ENCODE data around the gene ZNF837.
A peak's percentile ranks its signal among the peaks of the same experiment; 100 is the strongest.
"Not testable (repeated sequence)": the region's sequence is repeated elsewhere in the genome, so short reads cannot be mapped to it uniquely, and the experiment has no call there.

ZNF837 gene

DNA sequence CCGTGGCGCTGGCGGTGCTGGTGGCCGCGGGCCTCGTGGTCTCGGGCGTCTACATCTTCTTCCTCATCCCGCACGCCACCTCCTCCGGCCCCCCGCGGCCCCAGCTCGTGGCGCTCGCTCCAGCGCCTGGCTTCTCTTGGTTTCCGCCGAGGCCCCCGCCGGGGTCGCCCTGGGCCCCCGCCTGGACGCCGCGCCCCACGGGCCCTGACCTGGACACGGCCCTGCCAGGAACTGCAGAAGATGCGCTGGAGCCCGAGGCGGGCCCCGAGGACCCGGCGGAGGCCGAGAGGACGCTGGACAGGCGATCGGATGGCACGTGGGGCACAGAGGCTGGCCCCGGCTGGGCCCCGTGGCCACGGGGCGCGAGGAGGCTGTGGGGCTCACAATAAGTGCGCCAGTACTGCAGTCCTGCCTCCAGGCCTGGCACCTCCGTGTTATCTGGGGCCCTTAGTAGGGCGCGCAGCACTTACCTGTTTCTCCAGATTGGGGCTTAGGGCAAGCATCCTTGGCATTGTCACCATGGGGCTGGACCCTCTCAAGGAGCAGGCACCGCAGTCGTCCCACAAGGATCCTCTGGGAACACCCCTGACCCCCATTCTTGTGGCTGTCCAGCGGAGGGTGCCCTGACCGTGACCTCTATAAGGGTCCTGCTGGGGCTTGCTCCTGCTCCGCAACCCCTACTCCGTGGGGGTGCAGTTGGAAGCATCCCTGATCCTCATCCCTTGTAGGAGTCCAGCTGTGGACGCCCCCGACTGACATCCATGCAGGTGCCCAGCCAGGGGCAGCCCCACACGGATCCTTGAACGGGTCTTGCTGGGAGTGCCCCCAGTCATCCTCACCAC is 16.1 kb upstream of the ZNF837 start:
- no peak for DNase-seq (ENCODE audit: low read depth in 2 of 2)

DNA sequence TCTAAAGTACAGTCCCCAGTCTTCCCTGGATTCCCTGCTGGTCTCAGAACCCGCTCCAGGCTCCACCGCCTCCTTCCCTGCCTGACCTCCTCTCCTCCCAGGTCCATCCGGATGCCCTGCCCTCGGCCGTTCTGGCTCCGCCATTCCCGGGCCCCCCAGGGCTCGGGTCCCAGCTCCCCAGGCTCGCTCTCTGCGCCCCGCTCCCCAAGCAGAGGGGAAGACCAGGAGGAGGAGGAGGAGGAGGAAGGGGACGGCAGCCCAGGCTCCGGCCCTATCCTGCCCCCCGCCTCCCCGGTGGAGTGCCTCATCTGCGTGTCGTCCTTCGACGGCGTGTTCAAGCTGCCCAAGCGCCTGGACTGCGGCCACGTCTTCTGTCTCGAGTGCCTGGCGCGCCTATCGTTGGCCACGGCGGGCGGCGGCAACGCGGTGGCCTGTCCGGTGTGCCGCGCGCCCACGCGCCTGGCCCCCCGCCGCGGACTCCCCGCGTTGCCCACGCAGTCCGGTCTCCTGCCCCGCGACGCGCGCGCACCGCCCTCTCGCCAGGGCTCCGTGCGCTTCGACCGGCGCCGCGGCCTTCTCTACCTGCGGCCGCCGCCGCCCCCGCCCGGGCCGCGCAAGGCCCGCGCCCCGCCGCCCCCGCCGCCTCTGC is 15.3 kb upstream of the ZNF837 start:
- DNase-seq (ENCODE audit: low read depth in 2 of 2): no peak

DNA sequence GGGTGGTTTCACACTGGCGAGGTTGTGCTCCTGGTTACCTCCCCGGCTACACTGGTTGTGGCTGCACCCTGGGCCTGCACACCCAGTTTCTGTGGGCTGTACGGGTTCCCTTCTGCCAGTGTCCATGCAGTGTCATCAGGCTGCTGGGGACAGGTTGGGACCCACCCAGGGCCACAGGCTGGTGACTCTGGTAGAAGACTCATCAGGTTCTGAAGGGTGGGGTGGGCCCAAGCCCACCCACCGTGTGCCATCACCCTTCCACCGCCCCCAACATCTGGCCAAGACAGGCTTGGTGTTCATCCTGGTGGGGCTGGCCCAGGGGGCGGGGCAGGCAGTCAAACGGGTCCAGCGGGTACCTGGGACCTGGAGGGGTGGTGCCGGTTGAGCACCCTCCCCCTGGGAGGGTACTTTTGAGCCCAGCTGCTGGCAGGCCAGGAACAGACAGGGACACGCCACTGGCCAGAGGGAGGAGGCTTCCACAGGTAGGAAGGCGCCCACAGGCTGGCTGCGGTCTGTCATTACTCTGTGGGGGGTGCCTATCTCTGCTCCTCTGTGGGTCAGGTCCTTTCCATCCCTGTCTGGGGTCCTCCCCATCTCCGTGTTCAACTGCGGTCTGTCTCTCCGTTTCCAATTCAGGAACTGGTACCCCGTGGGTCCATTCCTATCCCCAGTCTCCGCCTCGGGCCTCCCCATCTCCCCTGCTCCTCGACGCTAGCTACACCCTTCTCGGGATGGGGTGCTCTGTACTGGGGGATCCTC is 14.6 kb upstream of the ZNF837 start, which contains the start of gene RNF225:
Gene RNF225 (plus strand): TSS at position 437 of the 759 bp plus-strand sequence. CDS start 434 bp downstream, outside the sequence.
- DNase-seq (ENCODE audit: low read depth in 2 of 2): no peak

DNA sequence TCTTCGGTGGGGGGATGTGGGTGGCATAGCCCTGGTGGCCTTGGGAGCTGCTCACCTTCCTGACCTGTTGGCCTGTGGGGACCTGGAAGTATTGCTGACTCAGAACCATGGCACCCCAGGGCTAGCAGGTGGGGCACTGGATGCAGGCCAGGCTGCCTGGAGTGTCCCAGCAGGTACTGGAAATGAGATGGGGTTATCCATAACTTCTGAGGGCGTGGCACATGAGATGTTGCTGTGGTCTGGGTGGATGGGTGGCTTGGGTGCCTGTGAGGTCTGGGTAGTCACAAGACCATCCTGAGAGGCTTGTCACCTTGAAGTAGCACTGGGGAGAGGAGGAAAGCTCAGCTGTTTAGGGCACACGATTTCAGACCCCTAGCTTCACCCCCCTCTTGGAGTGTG is 14.0 kb upstream of the ZNF837 start:
- DNase-seq (ENCODE audit: low read depth in 2 of 2): no peak

DNA sequence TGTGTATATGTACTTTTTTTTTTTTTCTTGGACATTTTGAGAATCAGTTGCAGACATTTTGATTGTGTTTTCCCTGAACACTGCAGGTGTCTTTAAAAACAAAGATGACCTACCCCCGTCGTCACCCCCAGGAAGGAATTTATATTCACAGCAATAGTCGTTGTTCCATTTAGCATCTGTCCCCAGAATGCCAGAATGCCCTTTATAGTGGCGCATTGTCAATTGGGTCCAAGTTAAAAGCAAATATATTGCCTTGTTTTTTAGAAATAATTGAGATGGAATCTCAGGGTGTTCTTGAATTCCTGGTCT is 12.8 kb upstream of the ZNF837 start:
- DNase-seq (ENCODE audit: low read depth in 2 of 2): no peak

DNA sequence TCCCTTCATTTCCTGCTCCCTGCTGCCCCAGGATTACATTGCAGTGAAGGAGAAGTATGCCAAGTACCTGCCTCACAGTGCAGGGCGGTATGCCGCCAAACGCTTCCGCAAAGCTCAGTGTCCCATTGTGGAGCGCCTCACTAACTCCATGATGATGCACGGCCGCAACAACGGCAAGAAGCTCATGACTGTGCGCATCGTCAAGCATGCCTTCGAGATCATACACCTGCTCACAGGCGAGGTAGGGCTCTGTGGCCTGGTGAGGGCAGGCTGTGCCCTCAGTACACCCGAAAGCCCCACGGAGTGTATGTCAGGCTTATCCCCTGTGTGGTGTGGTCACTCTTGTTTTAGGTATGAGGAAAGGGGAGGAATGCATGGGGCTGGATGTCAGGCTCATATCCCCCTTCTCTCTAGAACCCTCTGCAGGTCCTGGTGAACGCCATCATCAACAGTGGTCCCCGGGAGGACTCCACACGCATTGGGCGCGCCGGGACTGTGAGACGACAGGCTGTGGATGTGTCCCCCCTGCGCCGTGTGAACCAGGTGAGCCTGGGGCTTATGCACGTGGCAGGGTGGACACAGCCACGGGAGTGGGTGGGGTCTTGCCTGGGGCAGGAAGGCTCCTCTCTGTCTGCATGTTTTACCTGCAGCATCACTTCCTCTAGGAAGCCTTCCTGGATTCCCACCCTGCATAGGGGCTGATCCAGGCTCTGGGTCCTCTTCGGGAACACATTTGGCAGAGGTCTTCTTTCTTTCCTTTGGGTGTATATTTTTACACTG is 12.3 kb upstream of the ZNF837 start:
- DNase-seq (ENCODE audit: low read depth in 2 of 2): no peak

DNA sequence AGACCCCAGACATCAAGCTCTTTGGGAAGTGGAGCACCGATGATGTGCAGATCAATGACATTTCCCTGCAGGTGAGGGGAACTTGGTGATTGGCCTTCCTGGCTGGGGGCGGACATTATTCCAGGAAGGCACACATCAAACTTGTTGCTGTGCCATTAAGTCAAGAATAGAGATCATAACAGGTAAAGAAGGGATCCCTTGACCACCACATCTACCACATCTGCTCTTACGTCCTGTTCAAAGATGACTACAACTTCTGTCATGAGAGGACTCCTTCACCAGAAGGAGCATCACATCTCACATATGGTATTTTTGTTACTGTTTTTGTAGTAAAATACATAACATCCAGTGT is 7.3 kb upstream of the ZNF837 start:
- DNase-seq (ENCODE audit: low read depth in 2 of 2): no peak

DNA sequence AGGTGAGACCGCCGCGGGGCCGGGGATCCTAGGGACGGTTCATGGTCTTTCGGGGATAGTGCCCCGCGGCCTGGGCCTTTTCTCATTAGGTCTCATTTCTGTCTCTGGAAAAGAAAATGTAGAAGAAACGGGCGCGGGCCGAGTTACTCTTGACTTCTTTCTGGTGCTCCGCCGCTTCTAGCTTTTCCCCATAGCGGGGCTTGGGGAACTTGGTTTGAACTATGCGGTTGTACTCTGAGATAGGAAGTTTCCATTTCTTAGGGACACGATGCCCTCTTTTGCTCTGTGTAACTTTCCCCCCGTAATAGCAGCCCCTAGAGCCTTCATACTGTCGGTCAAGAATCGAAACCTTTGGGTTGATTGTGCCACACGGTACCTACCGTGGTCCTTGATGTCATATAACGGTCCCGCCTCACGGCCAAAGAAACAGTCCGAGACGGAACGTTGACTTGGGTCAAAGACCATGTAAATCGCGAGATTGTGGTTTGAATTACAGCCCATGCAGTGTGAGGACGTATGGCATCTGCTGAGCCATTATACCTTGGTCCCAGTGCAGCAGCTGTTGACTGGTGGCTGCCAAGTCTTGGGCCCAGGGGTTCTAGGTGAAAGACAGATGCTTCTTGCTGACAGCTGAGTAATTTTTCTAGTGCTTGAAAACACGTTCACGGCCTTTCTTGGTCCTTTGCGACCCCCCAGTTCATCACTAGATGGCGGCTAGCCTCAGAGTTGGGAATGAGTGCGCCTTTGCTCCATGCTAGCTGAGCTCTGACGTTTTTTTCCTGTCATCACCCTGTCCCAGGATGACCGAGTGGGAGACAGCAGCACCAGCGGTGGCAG is 6.7 kb upstream of the ZNF837 start:
- DNase-seq (ENCODE audit: low read depth in 2 of 2): no peak

DNA sequence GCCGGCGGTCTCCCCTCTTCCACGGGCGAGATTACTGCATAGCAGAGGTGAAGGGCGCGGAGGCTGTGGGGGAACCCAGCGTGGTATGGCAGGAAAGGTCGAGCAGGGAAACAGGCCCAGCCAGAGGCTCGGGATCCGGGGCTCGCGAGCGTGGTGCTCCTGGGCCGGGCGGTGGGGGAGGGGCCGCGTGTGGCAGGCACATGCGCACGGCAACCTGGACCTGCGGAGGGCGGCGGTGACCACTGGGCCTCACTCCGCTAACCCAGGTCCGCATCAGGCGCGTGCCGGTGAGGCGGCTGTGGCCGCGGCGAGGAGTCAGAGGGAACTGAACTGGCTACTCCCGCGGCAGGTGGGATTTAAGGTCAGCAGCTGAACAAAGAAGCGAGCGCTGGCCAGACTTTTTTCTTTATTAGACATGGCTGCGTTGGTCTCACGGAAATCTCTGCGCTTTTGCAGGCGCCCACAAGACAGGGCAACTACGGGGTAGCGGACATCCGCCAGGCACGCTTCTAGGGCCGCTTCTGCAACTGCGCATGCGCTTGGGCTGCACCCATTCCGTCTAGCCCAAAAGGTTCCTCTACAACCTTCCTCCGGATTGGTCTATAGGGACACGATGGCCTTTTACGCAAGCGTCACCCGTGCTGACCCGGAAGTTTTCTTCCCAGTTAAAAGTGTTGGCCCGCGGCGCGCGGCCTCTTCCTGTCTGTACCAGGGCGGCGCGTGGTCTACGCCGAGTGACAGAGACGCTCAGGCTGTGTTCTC is 5.9 kb upstream of the ZNF837 start, which contains the start of gene RPS5:
Gene RPS5 (plus strand): TSS at position 694 of the 762 bp plus-strand sequence. CDS start 869 bp downstream, outside the sequence.
- DNase-seq (ENCODE audit: low read depth in 2 of 2): peak; percentile 87 to 91

DNA sequence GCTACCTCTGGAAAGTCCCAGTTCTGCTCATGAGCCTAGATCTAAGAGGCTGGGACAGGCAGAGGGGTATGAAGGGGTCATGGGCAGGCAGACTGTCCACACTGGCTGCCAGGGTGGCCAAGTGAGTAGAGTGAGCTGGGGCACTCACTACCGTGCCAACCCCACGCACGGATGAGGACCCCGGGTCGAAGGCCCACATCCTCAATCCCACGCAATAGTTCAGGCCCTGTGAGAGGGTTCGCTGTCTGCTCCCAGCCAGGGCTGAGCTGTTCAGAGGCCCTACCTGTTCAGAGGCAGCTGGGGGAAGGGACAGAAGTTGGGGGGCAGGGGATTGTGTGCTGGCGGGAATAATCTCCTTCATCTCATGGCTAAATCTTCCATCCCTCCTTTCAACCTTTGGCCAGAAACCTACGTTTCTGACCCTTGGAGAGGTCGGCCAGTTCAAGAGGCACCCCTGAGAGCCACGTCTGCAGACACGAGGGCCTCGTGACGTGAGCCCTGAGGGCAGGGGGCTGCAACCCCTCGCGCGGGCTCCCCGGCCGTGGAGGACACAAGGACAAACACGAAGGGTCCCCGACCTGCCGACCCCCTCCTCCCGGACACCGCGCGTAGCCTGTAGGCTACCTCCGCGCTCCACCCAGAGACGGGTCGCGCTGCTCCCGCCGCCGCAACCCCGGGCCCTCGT is 5.2 kb upstream of the ZNF837 start:
- DNase-seq (ENCODE audit: low read depth in 2 of 2): no peak

DNA sequence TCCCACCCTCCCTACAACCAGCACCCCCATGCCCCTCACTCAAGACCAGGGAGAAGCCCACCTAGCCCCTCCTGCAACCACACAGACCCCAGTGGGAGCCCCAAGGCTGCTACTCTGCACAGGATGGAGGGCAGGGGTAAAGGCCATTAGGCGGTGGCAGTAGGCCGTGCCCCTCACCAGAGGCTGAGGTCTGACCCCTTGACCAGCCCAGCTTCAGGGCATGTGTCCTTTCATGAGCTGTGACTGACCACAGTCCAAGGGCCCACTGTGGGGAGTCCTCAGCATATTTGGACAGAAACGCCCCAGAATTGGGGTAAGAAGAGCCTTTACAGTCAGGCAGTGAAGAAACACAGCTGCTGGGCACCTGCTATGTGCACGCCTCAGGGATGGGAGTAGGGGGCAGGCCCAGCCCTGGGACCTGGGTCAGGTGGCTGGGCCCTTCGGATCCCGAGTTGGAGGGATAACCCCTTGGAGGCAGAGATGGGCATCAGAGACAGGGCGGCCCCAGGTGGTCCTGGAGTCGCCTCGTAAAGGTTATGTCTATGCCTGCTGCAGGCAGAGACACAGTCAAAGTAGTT is 4.6 kb upstream of the ZNF837 start:
- DNase-seq (ENCODE audit: low read depth in 2 of 2): no peak

DNA sequence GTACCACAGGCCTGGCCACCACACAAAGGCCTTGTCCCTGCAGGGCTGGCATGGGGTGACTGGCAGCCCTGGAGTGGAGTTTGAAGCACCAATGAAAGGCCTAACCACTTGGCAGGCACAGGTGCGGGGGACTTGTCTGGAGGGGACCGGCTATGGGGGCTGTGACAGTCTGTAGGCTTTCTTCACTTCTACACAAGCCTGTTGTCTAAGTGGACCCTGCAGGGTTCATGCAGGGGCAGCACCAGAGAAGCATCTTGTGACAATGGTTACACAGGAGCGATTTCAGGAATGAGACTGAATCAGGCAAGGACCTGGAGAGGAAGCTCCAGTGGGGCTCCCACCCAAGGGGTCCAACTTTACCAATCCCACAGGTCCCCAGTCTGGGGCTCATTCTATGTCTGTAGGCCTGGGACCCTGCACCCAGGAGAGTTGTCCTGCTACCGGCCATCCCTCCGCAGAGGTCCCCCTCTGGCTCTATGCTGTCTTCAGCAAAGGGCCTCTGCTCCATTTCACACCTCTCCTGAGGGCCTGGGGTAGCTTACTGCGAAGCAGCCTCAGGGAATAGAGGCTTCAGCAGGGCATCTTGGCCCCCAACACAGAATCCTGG is 2.3 kb upstream of the ZNF837 start:
- DNase-seq (ENCODE audit: low read depth in 2 of 2): no peak

DNA sequence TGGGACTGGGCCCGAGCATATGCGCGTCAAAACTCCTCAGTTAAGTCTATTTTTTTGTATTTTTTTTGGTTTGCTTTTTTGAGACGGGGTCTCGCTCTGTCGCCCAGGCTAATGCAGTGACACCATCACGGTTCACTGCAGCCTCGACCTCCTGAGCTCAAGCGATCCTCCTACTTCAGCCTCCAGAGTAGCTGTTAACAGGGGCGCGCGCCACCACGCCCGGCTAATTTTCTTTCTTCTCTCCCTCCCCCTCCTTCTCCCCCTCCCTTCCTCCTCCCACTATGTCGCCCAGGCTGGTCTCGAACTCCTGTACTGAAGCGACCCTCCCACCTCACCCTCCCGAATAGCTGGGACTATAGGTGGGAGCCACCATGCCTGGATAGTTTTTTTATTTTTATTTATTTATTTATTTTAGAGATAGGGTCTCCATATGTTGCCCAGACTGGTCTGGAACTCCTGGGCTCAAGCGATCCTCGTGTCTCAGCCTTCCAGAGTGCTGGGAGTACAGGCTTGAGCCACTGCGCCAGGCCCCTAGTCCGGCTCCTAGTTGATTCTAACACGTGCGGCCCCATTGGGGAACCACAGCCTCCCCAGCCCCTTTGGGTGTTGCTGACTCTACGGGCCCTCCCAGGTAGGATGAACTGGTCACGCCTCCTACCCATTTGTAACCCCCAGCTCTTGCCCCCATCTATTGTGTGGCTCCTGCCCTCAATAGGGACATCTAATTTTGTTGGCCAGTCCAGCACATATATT is 806 bp upstream of the ZNF837 start:
- DNase-seq (ENCODE audit: low read depth in 2 of 2): no peak

DNA sequence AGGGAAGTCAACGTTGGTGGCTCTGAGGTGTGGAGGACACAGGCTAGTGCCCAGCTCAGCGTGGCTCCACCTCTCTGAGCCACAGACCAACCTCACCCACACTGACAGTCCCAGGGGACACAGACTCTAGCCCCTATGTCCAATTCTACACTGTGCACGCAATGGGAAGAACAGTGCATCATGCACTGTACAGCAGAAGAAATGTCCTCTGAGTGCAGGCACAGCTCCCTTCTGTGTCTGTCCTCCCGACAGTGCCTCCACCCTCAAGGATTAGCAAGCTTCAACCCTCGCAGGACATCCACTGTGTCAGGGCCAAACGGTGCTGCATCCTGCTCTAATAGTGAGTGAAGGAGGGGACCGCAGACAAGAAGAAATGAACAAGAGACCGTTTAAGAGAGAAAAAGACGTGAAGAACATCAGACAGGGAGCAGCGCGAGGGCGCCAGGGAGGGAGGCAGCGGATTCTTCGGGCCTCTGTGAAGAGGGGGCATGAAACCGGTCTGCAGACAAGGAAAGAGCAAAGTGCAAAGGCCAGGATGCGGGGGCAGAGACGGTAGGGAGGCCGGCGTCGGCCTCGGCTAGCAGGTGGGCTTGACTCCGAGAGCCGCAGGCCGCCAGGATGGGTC is 681 bp downstream of the ZNF837 start:
- no peak for DNase-seq (ENCODE audit: low read depth in 2 of 2)

DNA sequence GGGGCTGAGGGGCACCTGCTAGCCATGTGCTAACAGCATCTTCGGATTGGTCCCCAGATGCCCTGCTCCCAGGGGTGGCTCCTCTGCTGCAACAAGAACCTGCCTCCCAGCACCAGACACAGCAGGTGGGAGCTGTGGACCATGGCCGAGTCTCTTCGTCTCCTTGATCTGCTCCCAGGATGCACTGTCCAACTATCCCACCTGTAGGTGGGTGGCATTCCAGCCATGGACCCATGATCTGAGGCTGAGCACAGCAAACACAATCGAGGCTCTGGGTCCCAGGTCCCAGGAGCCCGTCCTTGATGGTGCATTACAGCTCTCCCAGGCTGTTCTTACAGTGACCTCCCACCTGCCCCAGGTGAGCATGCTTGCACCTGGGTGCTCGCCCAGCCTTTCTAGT is 1.6 kb downstream of the ZNF837 start:
- DNase-seq (ENCODE audit: low read depth in 2 of 2): no peak

DNA sequence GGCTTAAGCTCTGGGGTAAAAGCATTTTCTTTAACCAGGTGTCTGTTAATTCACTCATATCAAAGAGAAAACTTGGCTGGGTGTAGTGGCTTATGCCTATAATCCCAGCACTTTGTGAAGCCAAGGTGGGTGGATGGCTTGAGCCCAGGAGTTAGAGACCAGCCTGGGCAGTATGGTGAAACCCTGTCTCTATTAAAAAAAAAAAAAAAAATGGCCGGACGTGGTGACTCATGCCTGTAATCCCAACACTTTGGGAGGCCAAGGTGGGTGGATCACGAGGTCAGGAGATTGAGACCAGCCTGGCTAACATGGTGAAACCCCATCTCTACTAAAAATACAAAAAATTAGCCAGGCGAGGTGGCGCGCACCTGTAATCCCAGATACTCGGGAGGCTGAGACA is 4.1 kb downstream of the ZNF837 start:
- not testable (repeated sequence) for DNase-seq (ENCODE audit: low read depth in 2 of 2)

DNA sequence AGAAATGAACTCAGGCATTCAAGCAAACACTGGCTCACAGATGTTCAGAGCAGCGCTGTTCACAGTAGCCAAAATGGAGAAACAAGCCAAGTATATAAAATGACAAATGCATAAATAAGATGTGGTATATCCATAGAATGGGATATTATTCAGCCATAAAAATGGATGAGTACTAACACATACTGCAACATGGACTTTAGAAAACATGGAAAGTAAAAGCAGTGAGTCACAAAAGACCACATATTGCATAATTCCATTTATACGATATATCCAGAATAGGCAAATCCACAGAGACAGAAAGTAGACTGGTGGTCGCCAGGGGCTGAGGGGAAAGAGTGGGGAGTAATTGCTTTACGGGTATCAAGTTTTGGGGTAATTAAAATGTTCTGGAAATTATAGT is 6.6 kb downstream of the ZNF837 start:
- no peak for DNase-seq (ENCODE audit: low read depth in 2 of 2)

Measured in stimulated activated CD8-positive, alpha-beta memory T cell treated with anti-CD3 and anti-CD28 coated beads, Interleukin-2, amount 100 ng/mL, for 1 hour (primary cell).